Spinal cord (tissue), 10 donors: ENCODE measurements around the gene MAGOH. TPM values are rescaled to one million over a fixed set of nuclear protein-coding genes. Genes with fewer than 3 reads are reported as not detected.

Experiments used
- DNase-seq, 6 donors: peaks; one replicate each; pipeline versions ENCODE4 v3.0.0 to v3.0.0-alpha.2; 2013 to 2015; ENCODE audit warnings: low spot score in 6 of 6, low read depth in 4 of 6
- H3K27ac ChIP-seq: one replicate; pipeline ENCODE4 v1.5.1; 2013; ENCODE audit warnings: low read depth, low read length, control low read depth
- H3K27me3 ChIP-seq: one replicate; pipeline ENCODE4 v1.6.1; 2013; ENCODE audit warnings: low read length; ENCODE audit not compliant: control insufficient read depth, insufficient read depth
- H3K36me3 ChIP-seq: one replicate; pipeline ENCODE4 v1.6.1; 2013; ENCODE audit warnings: low read length; ENCODE audit not compliant: control insufficient read depth, insufficient read depth
- H3K4me1 ChIP-seq: one replicate; pipeline ENCODE4 v1.6.1; 2013; ENCODE audit warnings: low read length; ENCODE audit not compliant: control insufficient read depth, insufficient read depth
- H3K4me3 ChIP-seq: one replicate; pipeline ENCODE4 v1.5.1; 2013; ENCODE audit warnings: low read depth, low read length, control low read depth
- H3K9me3 ChIP-seq: one replicate; pipeline ENCODE4 v1.6.1; 2013; ENCODE audit warnings: low read length; ENCODE audit not compliant: control insufficient read depth, insufficient read depth
- WGBS: methylation state at CpG from one replicate; pipeline ENCODE4 v1.1.5; 2013; ENCODE audit warnings: missing lambda C conversion rate; ENCODE audit not compliant: insufficient coverage; 5-methylcytosine and 5-hydroxymethylcytosine counted together
- polyA plus RNA-seq, 2 donors: library from polyadenylated mRNA; unstranded; fragments of 120-200 nt; gene quantifications; one replicate each; pipeline ENCODE4 v1.2.1, GENCODE V29; 2013; ENCODE audit not compliant: insufficient read length in 2 of 2
- total RNA-seq, 2 donors: library from RNA; depleted of rRNA in 1 of 2; stranded (reverse); fragments of 120-200 nt in 1 of 2; fragments of >200 nt in 1 of 2; gene quantifications; one replicate each; pipeline versions ENCODE4 v1.2.3 to v1.2.4, GENCODE V29; 2013 to 2014
- donor health status: healthy.

Gene MAGOH
- total and polyA plus RNA-seq, 4 donors = 22.3 to 40.2 (median 34.3) TPM

- no peak for DNase-seq
- H3K4me1 ChIP-seq = no peaks in the 10 kb centered on the region
- H3K4me3 ChIP-seq = no peak overlapping the region
- H3K27ac ChIP-seq = no peak overlapping the region
- no CpG with 5 or more reads among the region's 2 CpGs for WGBS
- H3K27me3 ChIP-seq = no peaks in the 10 kb centered on the region
- no peaks in the 10 kb centered on the region for H3K9me3 ChIP-seq
- peaks cover 68% of the 10 kb centered on the region for H3K36me3 ChIP-seq
Measured at GRCh38 chr1:53259932-53260331, 21.6 kb upstream of the MAGOH start.

GRCh38 chr1:53258216-53258615, 19.9 kb upstream of the MAGOH start:
- peaks cover 61% of the 10 kb centered on the region for H3K36me3 ChIP-seq
- no peak overlapping the region for H3K27ac ChIP-seq
- H3K9me3 ChIP-seq = no peaks in the 10 kb centered on the region
- no peaks in the 10 kb centered on the region for H3K4me1 ChIP-seq
- no peaks in the 10 kb centered on the region for H3K27me3 ChIP-seq
- WGBS = 100% methylated on average over 1 of the region's 1 CpG
- no peak overlapping the region for H3K4me3 ChIP-seq
- DNase-seq = no peak

DNA sequence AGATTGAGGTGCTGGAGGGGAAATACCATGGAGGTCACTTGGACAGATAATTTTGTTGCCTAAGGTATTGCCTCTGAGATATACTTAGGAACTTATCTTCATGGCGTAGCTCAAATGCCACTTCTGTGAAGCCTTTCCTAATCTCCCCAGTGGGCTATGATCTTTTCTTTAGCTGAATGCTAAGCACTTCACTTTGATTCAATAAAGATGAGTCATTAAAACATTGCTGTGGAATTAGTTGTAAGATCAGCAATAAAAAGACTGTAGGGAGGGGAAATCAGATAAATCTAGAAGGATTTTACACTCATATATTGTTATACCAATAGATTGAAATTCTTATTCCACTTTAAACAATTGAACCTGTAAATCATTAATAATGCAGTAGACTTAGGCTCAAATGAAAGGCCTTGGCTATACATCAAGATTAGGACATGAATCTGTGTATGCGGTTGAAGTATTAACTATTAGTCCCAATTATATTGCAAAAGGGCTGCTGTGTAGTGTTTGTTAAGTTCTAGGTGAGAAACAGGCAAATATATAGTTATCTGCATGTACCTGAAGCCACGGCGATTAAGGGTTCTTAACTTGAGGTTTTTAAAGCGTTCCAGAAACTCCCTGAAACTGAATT, 19.2 kb upstream of the MAGOH start:
- DNase-seq = peak in 1 of 6 donors; percentile 76
- Histone ChIP-seq H3K4me1 (no peaks in the 10 kb centered on the region), H3K27me3 (no peaks in the 10 kb centered on the region), H3K9me3 (no peaks in the 10 kb centered on the region), H3K27ac (no peak overlapping the region), H3K4me3 (no peak overlapping the region), H3K36me3 (peaks cover 54% of the 10 kb centered on the region)
- WGBS = 90% methylated on average over 3 of the region's 5 CpGs

- Histone ChIP-seq H3K27ac (no peak overlapping the region), H3K4me3 (no peak overlapping the region), H3K27me3 (no peaks in the 10 kb centered on the region), H3K9me3 (no peaks in the 10 kb centered on the region), H3K4me1 (no peaks in the 10 kb centered on the region), H3K36me3 (peaks cover 52% of the 10 kb centered on the region)
- WGBS = 86% methylated on average over 9 of the region's 11 CpGs
- DNase-seq = peak in 1 of 6 donors; percentile 70
Measured at GRCh38 chr1:53256511-53257453, 18.5 kb upstream of the MAGOH start.

GRCh38 chr1:53255031-53255430, 16.7 kb upstream of the MAGOH start:
- Histone ChIP-seq H3K4me3 (no peak overlapping the region), H3K27ac (no peak overlapping the region), H3K4me1 (no peaks in the 10 kb centered on the region), H3K9me3 (no peaks in the 10 kb centered on the region), H3K36me3 (peaks cover 60% of the 10 kb centered on the region), H3K27me3 (no peaks in the 10 kb centered on the region)
- 100% methylated on average over 4 of the region's 4 CpGs for WGBS
- no peak for DNase-seq

- H3K36me3 ChIP-seq = peaks cover 60% of the 10 kb centered on the region
- DNase-seq = no peak
Measured at GRCh38 chr1:53254011-53254640, 15.8 kb upstream of the MAGOH start.

DNA sequence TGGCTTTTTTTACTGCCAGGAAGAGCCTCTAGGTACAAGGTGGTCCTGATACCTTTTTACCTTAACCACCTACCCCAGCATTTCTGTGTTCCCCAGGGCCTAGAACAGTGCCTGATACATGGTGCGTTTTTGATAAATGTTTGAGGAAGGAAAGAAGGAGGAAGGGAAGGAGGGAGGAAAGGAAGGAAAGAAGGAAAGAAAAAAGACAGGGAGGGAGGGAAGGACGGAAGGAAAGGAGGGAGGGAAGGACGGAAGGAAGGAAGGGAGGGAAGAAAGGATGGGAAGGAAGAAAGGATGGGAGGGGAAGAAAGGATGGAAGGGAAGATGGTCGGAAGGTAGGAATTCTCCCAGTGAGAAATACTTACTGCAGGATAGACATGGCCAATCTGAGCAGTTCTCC, 12.0 kb upstream of the MAGOH start:
- H3K4me3 ChIP-seq = no peak overlapping the region
- H3K4me1 ChIP-seq = peaks cover 4% of the 10 kb centered on the region
- H3K27ac ChIP-seq = no peak overlapping the region
- no peaks in the 10 kb centered on the region for H3K27me3 ChIP-seq
- H3K36me3 ChIP-seq = peaks cover 49% of the 10 kb centered on the region
- DNase-seq = no peak
- 94% methylated on average over 4 of the region's 4 CpGs for WGBS
- no peaks in the 10 kb centered on the region for H3K9me3 ChIP-seq

More at GRCh38 chr1:53254011-53254640, 15.8 kb upstream of the MAGOH start:
- no peaks in the 10 kb centered on the region for H3K9me3 ChIP-seq
- no peak overlapping the region for H3K27ac ChIP-seq
- H3K27me3 ChIP-seq = no peaks in the 10 kb centered on the region
- peaks cover 4% of the 10 kb centered on the region for H3K4me1 ChIP-seq
- H3K4me3 ChIP-seq = no peak overlapping the region
- 75% methylated on average over 3 of the region's 4 CpGs for WGBS

GRCh38 chr1:53249706-53250105, 11.4 kb upstream of the MAGOH start:
- no peaks in the 10 kb centered on the region for H3K9me3 ChIP-seq
- peak in 2 of 6 donors; percentile 32 to 60 for DNase-seq
- H3K4me1 ChIP-seq = peaks cover 4% of the 10 kb centered on the region
- WGBS = 12% methylated on average over 2 of the region's 3 CpGs
- no peak overlapping the region for H3K4me3 ChIP-seq
- peaks cover 43% of the 10 kb centered on the region for H3K36me3 ChIP-seq
- H3K27me3 ChIP-seq = no peaks in the 10 kb centered on the region
- no peak overlapping the region for H3K27ac ChIP-seq

- DNase-seq = no peak
- WGBS = 90% methylated on average over 2 of the region's 4 CpGs
Measured at GRCh38 chr1:53246261-53247134, 8.2 kb upstream of the MAGOH start.

More at GRCh38 chr1:53246261-53247134, 8.2 kb upstream of the MAGOH start:
- Histone ChIP-seq H3K4me3 (no peak overlapping the region), H3K9me3 (no peaks in the 10 kb centered on the region), H3K27ac (no peak overlapping the region), H3K4me1 (peaks cover 4% of the 10 kb centered on the region), H3K36me3 (peaks cover 29% of the 10 kb centered on the region), H3K27me3 (no peaks in the 10 kb centered on the region)
